Stimulated activated CD8-positive, alpha-beta memory T cell treated with anti-CD3 and anti-CD28 coated beads, Interleukin-15, amount 100 ng/mL, for 1 hour (primary cell): ENCODE results near the gene PDSS2.
"Not testable (repeated sequence)": the region's sequence is repeated elsewhere in the genome, so short reads cannot be mapped to it uniquely, and the experiment has no call there.

Source experiments
- DNase-seq: peaks from one replicate; pipeline ENCODE4 v3.0.0-alpha.2; 2020; ENCODE audit warnings: low read depth

The PDSS2 gene

GRCh38 chr6:107459283-107460082, at the start of gene PDSS2:
PDSS2 (minus strand) TSS chr6:107459564; CDS start chr6:107459285, 279 bp downstream.
- DNase-seq, result peak; percentile 97

DNA sequence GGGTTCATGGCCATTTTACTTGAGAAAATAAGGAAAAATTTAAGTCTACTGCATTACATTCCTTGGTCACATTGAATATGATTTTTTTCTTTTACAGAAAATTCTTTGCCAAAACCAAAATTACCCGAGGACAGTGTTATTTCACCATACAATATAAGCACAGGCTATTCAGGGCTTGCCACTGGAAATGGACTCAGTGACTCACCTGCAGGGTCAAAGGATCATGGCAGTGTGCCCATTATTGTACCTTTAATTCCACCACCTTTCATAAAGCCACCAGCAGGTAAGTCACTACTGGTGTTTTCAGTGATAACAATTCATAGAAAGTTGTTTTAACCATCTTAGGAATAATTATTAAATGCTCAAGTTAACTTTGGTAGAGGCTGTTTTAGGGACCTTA, 46.8 kb upstream of the PDSS2 start:
- DNase-seq, result no peak

GRCh38 chr6:107504270-107505026, 45.1 kb upstream of the PDSS2 start:
- DNase-seq, result no peak

DNA sequence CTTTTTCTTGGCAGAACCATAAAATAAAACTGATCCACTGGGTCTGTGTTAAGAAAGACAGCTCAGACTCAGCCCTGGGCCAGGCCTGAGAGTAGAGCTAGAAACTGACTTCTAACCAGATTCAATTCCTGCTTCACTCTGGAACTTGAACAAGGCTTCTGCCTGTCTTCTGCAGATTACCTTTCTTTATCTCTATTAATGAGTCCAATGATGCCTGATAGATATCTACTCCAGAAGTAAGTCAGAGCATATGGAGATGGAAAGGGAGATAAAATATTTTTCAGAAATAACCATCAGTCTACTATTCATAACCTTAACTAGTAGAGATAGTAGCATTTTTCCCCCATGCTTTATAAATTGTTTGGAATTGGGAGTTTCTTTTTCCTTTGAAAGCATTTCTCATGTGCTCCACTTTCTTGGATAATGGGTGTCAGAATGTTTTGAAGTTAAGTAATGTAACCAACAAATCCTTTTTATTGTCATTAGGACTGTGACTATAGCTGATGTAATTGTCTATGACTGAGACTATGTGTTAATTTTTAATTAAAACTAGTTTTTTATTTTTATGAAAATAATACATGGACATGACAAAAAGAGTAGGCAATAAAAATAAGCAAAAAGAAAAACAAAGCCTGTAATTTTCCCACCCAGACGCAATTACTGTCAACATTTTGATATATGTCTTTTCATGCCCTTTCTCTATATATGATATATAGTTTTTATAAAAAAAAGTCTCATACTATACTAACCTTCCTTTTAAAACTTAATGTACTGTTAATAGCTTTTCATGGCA, 37.7 kb upstream of the PDSS2 start:
- DNase-seq, result no peak

- no peak for DNase-seq
These were observed 36.6 kb upstream of the PDSS2 start for GRCh38 chr6:107495971-107496370.

DNA sequence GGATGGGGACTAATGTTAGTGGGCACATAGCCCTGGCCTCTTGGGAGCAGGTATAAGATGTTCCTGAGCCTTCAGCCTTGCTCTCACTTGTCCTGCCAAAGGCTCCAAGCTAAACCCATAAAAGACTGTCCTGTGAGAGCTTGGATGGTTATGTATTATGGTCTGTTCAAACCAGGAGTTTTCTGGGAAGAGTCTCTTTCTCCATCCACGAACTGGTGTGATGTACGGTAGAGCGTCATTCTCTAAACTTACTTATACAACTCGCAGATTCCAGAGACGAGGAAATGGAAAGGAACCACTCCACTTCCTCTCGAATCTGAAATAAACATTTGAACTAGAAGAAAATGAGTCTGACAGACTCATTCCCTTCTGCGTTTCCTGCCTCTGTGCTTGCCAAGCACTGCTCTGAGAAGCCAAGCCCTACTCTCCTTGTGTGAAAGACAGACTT, 35.9 kb upstream of the PDSS2 start:
- no peak for DNase-seq

DNA sequence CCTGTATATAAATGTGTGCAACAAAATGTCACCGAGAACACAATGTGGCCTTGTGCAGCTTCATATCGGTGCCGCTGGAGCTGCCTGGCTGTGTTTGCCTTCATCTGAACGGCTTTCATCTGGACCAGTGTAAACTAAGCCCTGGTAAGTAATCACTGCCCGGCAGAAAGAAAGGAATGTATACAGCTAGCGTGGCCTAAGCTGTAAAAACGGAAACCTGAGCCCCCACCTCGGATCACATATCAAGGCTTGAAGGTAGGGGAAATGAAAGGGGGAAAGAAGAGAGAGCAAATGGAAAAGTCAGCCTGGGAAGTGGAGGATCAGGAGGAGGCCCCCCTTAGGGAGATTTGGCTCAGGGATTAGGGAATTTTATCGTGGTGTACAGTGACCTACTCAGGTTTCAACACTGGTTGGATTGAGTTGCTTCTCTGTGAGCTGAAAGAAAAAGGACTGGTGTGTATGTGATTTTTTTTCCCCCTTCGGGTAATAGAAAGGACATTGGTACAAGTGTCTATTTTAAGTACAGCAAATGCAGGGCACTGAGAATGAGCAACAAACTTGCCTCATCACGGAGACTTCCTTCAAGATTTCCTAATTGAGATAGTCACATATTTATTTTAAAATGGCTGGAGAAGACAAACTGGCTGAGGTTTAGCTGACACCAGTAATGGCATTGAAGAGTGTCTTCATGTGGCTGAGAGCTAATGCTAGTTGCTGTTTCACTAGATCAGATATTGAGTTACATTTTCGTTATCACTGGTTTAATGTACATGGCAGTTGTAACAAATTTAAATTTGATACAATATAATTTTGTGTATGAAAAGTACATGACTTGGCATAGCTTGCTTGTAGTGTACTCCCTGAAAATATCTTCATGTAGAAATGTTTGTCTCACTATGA, 34.0 kb upstream of the PDSS2 start:
- DNase-seq, result no peak

DNA sequence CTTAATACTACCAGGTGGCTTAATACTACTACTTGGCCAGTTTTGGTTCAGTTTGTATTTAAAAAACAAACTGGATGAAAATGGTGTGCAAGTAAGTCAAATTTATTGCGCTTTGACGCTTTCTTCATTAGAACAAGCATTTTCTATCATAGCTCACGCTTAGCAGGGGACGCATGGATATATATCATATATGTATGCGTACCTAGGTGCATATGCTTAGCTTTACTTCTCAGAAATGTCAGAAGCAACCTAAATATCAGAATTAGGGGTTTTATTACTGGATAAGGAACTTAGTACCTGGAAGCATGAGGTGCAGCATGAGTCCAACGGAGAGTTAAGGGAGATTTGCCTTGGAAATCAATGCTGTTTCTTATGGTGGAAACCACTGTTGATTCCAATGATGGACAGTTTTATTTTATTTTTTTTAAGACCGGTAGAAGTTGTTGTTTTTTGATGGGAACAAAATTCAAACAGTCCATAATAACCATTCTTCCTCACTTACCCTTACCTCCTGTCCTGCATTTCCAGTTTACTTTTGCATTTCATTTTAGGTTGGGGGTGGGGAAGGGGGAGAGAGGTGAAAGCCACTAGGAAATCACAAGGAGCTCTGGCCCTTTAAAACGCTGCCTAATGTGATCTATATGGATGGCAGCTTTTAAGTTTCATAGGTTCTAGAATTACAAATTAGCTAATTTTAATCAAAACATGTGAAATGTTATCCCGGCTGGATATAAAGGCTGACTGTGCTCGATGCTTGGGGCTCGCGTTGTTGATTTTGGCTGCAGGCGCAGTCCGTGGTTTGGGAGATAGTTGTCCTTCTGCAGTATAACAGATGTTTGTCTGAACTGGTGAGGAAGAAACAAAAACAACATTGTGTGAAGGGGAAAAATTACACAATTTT, 32.6 kb upstream of the PDSS2 start:
- DNase-seq, result no peak

- no peak for DNase-seq
These were observed 31.8 kb upstream of the PDSS2 start for GRCh38 chr6:107491138-107491609.

- DNase-seq, result no peak
These were observed 31.3 kb upstream of the PDSS2 start for GRCh38 chr6:107490566-107491137.

DNA sequence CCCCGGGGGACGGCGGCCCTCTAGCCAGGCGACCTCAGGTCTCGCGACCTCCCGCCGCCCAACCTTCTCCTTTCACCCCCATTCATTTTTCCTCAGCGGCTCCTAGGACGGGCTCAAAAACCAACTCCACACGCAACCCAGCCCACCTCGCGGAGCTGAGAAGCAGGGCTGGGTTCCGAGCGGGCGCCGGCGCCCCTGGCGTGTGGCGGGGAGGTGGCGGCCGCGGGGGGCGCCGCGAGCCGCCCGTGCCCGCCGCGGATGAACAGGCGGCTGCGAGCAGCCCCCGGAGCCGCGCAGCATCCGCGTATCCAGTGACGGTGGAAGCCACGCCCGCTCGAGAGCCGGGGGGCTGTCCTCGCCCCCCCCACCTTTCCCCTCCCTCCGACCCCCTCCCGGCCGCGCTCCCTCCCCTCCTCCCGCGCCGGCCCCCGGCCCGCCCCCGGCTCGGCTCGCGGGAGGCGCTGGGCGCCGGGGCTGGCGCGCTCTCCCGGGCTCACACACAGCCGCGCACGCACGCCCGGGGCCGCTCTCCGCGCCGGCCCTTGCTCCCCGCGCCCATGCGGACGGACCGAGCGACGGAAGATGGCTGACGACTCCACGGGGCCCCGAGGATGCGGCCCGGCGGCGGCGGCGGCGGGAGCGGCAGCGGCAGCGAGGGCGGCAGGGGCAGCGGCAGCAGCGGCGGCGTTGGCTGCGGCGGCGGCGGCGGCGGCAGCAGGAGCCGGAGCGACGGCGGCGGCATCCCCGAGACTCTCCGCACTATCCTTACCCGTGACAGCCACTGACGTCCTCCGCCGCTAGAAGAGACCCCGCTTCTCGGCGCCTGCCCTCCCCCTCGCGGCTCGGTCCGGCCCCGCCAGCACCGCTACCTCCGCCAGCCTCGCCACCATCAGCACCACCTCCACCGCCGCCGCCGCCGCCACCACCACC, 30.5 kb upstream of the PDSS2 start, which contains the start of gene SOBP:
Gene SOBP (plus strand): TSS at position 482 of the 930 bp plus-strand sequence. CDS start 500 bp downstream, outside the sequence.
- DNase-seq, result no peak

GRCh38 chr6:107488875-107489635, 29.7 kb upstream of the PDSS2 start:
- no peak for DNase-seq

GRCh38 chr6:107488174-107488874, 29.0 kb upstream of the PDSS2 start:
- DNase-seq, result no peak

- DNase-seq, result no peak
These were observed 25.8 kb upstream of the PDSS2 start for GRCh38 chr6:107485157-107485556.

GRCh38 chr6:107479089-107479690, 19.8 kb upstream of the PDSS2 start:
- DNase-seq, result no peak

DNA sequence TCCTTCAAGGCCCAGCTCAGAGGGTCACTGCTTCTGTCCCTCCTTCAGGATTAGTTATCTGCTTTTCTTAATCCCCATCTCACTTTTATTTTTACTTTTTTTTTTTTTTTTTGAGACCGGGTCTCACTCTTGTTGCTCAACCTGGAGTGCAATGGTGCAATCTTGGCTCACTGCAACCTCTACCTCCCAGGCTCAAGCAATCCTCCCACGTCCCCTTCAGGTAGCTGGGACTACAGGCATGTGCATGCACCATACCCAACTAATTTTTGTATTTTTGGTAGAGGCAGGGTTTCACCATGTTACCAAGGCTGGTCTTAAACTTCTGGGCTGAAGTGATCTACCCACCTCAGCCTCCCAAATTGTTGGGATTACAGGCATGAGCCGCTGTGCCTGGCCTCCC, 16.5 kb upstream of the PDSS2 start:
- not testable (repeated sequence) for DNase-seq

- not testable (repeated sequence) for DNase-seq
These were observed 16.0 kb upstream of the PDSS2 start for GRCh38 chr6:107475360-107475759.
